ENCODE measurements around the gene SLC25A40. TPM values are rescaled to one million over a fixed set of nuclear protein-coding genes. Genes with fewer than 3 reads are reported as not detected.

Gene SLC25A40
- total RNA-seq, 1 experiment from 2014 or later: 47.7 TPM

GRCh38 chr7:87899255-87899654 is 23.1 kb upstream of the SLC25A40 start:
- Histone ChIP-seq H3K27ac (no peak overlapping the region), H3K4me1 (replicated peaks; ENCODE audit: insufficient read depth) (no peaks in the 10 kb centered on the region), H3K4me2 (no peak overlapping the region), H3K79me2 (ENCODE audit: low read depth) (0 out of 2 replicates have a peak, but pooled peaks cover 2% of the 10 kb centered on the region), H3F3A (ENCODE audit: insufficient read depth, low read depth) (no peaks in the 10 kb centered on the region), H3K27me3 (ENCODE audit: insufficient read depth, low read depth) (no peaks in the 10 kb centered on the region), H2AFZ (no peak overlapping the region), H3K9me3 (ENCODE audit: insufficient read depth, low read depth) (no peaks in the 10 kb centered on the region), H3K4me3 (no peak overlapping the region), H3K9me2 (ENCODE audit: insufficient read depth) (no peaks in the 10 kb centered on the region), H4K20me1 (ENCODE audit: insufficient read depth) (no peaks in the 10 kb centered on the region), H3K36me3 (ENCODE audit: low read depth) (peaks cover 41% of the 10 kb centered on the region)
- DNase-seq: no peak
- TF ChIP-seq EZH2 (IDR thresholded peaks at IDR 0.05; ENCODE audit: low read depth) (no peak), CTCF (conservative IDR thresholded peaks at IDR 0.05) (no peak)
- POLR2A ChIA-PET (ENCODE audit: unreplicated experiment): no interaction called here
- intact Hi-C loops (cut with micrococcal nuclease; ENCODE audit: unreplicated experiment): no loop called here
- CTCF ChIA-PET: no interaction called here
- no TSS peak for BruUV-seq (replicated peaks)

- Histone ChIP-seq H3K27ac (no peak overlapping the region), H3K27me3 (ENCODE audit: insufficient read depth, low read depth) (no peaks in the 10 kb centered on the region), H3K4me1 (replicated peaks; ENCODE audit: insufficient read depth) (no peaks in the 10 kb centered on the region), H3K4me3 (no peak overlapping the region), H3K4me2 (no peak overlapping the region), H4K20me1 (ENCODE audit: insufficient read depth) (no peaks in the 10 kb centered on the region), H3F3A (ENCODE audit: insufficient read depth, low read depth) (no peaks in the 10 kb centered on the region), H2AFZ (no peak overlapping the region), H3K79me2 (ENCODE audit: low read depth) (0 out of 2 replicates have a peak, but pooled peaks cover 11% of the 10 kb centered on the region), H3K9me2 (ENCODE audit: insufficient read depth) (no peaks in the 10 kb centered on the region), H3K36me3 (ENCODE audit: low read depth) (peaks cover 27% of the 10 kb centered on the region), H3K9me3 (ENCODE audit: insufficient read depth, low read depth) (no peaks in the 10 kb centered on the region)
- ChIA-PET POLR2A (ENCODE audit: unreplicated experiment) (no interaction called here), CTCF (no interaction called here)
- no peak for DNase-seq
- BruUV-seq (replicated peaks): no TSS peak
- no peak for TF ChIP-seq EZH2 (IDR thresholded peaks at IDR 0.05; ENCODE audit: low read depth)
- no peak for TF ChIP-seq CTCF (conservative IDR thresholded peaks at IDR 0.05)
- intact Hi-C loops (cut with micrococcal nuclease; ENCODE audit: unreplicated experiment): no loop called here
These were observed 19.2 kb upstream of the SLC25A40 start for GRCh38 chr7:87895363-87895762.

DNA sequence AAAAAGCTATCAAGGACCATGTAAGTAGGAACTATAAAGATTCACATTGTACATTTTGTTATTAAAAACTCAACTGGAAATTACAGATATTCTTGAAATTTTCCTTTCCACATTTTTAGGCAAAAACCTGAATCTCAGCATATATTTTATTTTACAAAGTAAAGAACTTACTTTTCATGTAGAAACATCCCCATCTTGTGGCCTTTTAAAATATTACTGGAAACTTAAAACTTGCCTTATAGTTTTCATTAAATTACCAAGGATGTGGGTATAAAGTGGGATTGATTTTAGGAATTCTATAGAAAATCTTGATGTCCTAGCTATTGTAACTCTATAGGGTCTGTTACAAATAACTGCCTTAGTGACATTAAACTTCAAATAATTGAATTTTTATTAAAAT is 10.7 kb upstream of the SLC25A40 start:
- CTCF ChIA-PET: interaction anchor here (0.6 to 1.3 kb wide), 3 partner anchors 9 to 381 kb away, joined by 3 to 7 read pairs (median 4); no protein-coding TSS in a partner anchor
- H3K4me2 ChIP-seq: no peak overlapping the region
- 0 out of 2 replicates have a peak, but pooled peaks cover 4% of the 10 kb centered on the region for H3F3A ChIP-seq (ENCODE audit: insufficient read depth, low read depth)
- no peak overlapping the region for H2AFZ ChIP-seq
- no peak overlapping the region for H3K4me3 ChIP-seq
- H3K27ac ChIP-seq: no peak overlapping the region
- peak in 1 of 2 experiments; percentile 37 for DNase-seq
- H3K79me2 ChIP-seq (ENCODE audit: low read depth): peaks cover 29% of the 10 kb centered on the region
- H3K9me3 ChIP-seq (ENCODE audit: insufficient read depth, low read depth): no peaks in the 10 kb centered on the region
- intact Hi-C loops (cut with micrococcal nuclease; ENCODE audit: unreplicated experiment): loop anchor here (1.0 to 5.0 kb wide), 2 partner anchors 381 to 470 kb away; no protein-coding TSS in a partner anchor
- no peak for TF ChIP-seq EZH2 (IDR thresholded peaks at IDR 0.05; ENCODE audit: low read depth)
- peak; percentile 71 for TF ChIP-seq CTCF (conservative IDR thresholded peaks at IDR 0.05)
- POLR2A ChIA-PET (ENCODE audit: unreplicated experiment): no interaction called here
- H3K27me3 ChIP-seq (ENCODE audit: insufficient read depth, low read depth): no peaks in the 10 kb centered on the region
- no peaks in the 10 kb centered on the region for H3K9me2 ChIP-seq (ENCODE audit: insufficient read depth)
- H4K20me1 ChIP-seq (ENCODE audit: insufficient read depth): no peaks in the 10 kb centered on the region
- BruUV-seq (replicated peaks): no TSS peak
- H3K4me1 ChIP-seq (replicated peaks; ENCODE audit: insufficient read depth): no peaks in the 10 kb centered on the region
- H3K36me3 ChIP-seq (ENCODE audit: low read depth): peaks cover 30% of the 10 kb centered on the region

Data from PC-9 (cell line).